ENCODE results near the gene ALDH3A1. TPM values are rescaled to one million over a fixed set of nuclear protein-coding genes. Genes with fewer than 3 reads are reported as not detected.

ALDH3A1 gene
- total RNA-seq, 1 donor from 2014 or later: not detected

DNA sequence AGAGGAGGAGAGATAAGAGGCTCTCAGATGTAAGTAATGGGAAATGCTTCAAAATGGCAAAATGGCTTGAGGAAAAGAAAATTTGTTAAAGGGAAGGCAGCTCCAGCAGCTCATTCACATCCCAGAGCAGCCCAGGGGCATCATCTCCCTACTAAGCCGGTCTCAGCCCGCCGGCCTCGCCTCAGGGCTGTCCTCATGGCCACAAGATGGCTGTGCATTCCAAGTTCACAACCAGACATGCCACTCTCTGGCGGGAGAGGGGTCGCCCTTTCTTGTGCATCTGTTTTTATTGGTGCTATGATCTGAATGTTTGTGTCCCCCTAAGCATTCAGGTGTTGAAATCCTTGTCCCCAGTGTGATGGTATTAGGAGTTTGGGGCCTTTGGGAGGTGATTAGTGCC, 18.2 kb downstream of the ALDH3A1 start:
- Mint-ChIP-seq H3K9me3 (no peaks in the 10 kb centered on the region), H3K4me1 (no peaks in the 10 kb centered on the region), H3K36me3 (ENCODE audit: low read depth) (no peaks in the 10 kb centered on the region), H3K4me3 (no peak overlapping the region), H3K27ac (ENCODE audit: unreplicated experiment) (no peak overlapping the region), H3K27me3 (ENCODE audit: low read depth) (no peaks in the 10 kb centered on the region)
- DNase-seq (ENCODE audit: low read depth, low spot score): no peak
- TF ChIP-seq, protein P1, sequence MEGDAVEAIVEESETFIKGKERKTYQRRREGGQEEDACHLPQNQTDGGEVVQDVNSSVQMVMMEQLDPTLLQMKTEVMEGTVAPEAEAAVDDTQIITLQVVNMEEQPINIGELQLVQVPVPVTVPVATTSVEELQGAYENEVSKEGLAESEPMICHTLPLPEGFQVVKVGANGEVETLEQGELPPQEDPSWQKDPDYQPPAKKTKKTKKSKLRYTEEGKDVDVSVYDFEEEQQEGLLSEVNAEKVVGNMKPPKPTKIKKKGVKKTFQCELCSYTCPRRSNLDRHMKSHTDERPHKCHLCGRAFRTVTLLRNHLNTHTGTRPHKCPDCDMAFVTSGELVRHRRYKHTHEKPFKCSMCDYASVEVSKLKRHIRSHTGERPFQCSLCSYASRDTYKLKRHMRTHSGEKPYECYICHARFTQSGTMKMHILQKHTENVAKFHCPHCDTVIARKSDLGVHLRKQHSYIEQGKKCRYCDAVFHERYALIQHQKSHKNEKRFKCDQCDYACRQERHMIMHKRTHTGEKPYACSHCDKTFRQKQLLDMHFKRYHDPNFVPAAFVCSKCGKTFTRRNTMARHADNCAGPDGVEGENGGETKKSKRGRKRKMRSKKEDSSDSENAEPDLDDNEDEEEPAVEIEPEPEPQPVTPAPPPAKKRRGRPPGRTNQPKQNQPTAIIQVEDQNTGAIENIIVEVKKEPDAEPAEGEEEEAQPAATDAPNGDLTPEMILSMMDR (conservative IDR thresholded peaks at IDR 0.05): no peak

DNA sequence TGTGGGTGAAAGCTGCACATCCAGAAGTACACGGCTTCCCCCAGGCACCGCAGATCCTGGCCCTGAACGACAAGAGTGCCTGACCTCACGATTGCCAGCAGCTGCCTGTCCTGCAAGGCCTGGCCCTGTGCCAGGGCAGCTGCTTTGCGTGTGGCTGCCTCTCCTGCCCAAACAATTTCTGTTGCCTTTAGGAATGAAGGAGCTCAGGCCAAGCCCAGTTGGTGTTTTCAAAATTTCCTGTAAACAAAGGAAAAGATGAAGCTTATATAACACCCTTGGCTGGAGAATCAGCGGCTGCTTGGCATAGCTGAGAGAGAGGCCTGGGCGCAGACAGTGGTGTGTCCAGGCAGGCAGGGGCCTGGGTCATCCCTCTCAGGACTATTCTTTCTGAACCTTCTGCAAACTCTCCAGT, 20.0 kb downstream of the ALDH3A1 start:
- H3K4me3 Mint-ChIP-seq: no peak overlapping the region
- H3K36me3 Mint-ChIP-seq (ENCODE audit: low read depth): no peaks in the 10 kb centered on the region
- no peak for DNase-seq (ENCODE audit: low read depth, low spot score)
- no peaks in the 10 kb centered on the region for H3K27me3 Mint-ChIP-seq (ENCODE audit: low read depth)
- TF ChIP-seq, protein P1 (conservative IDR thresholded peaks at IDR 0.05): no peak
- no peak overlapping the region for H3K27ac Mint-ChIP-seq (ENCODE audit: unreplicated experiment)
- H3K4me1 Mint-ChIP-seq: no peaks in the 10 kb centered on the region
- no peaks in the 10 kb centered on the region for H3K9me3 Mint-ChIP-seq

DNA sequence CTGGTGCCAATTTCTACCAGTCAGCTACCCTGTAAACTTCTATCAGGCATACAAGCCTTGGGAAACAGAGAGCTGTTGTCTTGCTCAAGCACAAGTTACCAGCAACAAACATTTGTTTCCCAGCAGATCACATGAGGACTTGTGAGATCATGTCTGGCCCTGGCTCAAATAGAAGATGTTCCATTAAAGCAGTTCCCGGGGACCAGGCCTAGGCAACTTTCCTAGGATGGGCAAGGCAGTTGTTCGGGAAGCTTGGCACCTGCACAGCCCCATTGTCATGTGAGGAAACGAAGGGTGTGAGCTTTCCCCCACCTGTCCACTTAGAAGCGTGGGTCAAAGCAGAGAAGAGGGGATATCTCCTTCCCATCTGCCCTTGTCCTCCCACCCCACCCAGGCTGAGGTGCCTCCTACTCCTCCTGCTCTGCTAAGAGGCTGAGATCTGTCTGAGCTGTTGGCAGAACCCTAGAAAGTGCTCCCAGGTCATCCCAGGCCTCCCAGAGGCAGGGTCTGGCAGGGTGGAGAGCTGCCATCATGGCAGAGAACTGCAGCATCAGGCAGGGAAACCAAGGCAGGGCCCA, 20.5 kb downstream of the ALDH3A1 start:
- Mint-ChIP-seq H3K36me3 (ENCODE audit: low read depth) (no peaks in the 10 kb centered on the region), H3K27me3 (ENCODE audit: low read depth) (no peaks in the 10 kb centered on the region), H3K9me3 (no peaks in the 10 kb centered on the region), H3K27ac (ENCODE audit: unreplicated experiment) (no peak overlapping the region), H3K4me1 (no peaks in the 10 kb centered on the region), H3K4me3 (no peak overlapping the region)
- no peak for DNase-seq (ENCODE audit: low read depth, low spot score)
- TF ChIP-seq, protein P1 (conservative IDR thresholded peaks at IDR 0.05): no peak

DNA sequence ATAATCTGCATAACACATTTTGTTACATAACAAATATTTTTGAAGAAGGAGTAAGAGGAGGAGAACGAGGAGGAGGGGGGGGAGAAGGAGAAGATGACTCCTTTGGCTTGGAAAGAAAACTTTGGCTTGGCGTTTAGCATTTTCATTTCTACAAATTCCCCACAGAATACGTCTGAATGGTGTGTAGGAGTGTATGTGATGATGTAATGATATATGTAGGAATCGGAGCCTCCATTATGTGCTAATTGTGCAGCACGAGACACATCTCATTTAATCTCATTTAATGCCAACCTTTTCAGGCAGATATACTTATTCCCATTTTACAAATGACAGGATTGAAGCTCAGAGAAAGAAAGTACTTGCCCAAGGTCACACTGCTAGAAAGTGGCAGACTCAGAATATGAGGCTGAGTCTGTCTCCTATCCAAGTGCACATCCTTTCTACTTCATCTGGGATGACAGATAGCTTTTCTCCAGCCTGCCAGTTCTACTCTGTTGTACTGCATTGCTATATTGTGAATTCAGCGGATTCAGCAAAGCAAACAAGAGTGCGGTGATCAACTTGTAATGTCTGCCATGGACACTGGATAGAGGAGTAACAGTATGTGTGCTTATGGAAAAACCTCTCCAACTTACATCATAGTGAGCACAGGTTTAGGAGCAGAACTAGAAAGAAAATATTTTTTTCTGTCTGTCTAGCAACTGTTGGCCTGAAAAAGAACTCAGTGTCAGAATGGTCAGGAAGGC, 21.3 kb downstream of the ALDH3A1 start:
- Mint-ChIP-seq H3K27ac (ENCODE audit: unreplicated experiment) (no peak overlapping the region), H3K27me3 (ENCODE audit: low read depth) (no peaks in the 10 kb centered on the region), H3K4me3 (no peak overlapping the region), H3K9me3 (no peaks in the 10 kb centered on the region), H3K4me1 (no peaks in the 10 kb centered on the region), H3K36me3 (ENCODE audit: low read depth) (no peaks in the 10 kb centered on the region)
- TF ChIP-seq, protein P1 (conservative IDR thresholded peaks at IDR 0.05): no peak
- no peak for DNase-seq (ENCODE audit: low read depth, low spot score)

DNA sequence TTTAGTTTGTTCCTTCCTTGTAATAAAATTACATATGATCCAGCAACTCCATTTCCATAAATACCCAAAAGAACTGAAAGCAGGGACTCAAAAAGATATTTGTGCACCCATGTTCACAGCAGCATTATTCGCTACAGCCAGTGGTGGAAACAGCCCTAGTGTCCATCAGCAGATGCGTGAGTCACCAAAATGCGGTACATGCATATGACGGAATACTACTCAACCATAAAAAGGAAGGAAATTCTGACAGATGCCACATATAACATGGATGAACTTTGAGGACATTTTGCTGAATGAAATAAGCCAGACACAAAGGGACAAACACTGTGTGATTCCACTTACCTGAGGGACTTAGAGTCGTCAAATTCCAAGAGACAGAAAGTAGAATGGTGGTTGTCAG, 22.6 kb downstream of the ALDH3A1 start:
- TF ChIP-seq, protein P1 (conservative IDR thresholded peaks at IDR 0.05): no peak
- Mint-ChIP-seq H3K4me1 (no peaks in the 10 kb centered on the region), H3K9me3 (no peaks in the 10 kb centered on the region), H3K36me3 (ENCODE audit: low read depth) (no peaks in the 10 kb centered on the region), H3K27ac (ENCODE audit: unreplicated experiment) (no peak overlapping the region), H3K27me3 (ENCODE audit: low read depth) (no peaks in the 10 kb centered on the region), H3K4me3 (no peak overlapping the region)
- DNase-seq (ENCODE audit: low read depth, low spot score): no peak

Measured in neural crest cell (in vitro differentiated cells).